HG02943 (cell line): ENCODE measurements around the gene ARHGEF40.

Source experiments
- ATAC-seq: cut with Tn5 transposase; IDR thresholded peaks from one replicate; pipeline ENCODE4 v1.9.1; 2021; ENCODE audit warnings: mild to moderate bottlenecking, low read depth, moderate library complexity; ENCODE audit not compliant: unreplicated experiment

ARHGEF40 gene

DNA sequence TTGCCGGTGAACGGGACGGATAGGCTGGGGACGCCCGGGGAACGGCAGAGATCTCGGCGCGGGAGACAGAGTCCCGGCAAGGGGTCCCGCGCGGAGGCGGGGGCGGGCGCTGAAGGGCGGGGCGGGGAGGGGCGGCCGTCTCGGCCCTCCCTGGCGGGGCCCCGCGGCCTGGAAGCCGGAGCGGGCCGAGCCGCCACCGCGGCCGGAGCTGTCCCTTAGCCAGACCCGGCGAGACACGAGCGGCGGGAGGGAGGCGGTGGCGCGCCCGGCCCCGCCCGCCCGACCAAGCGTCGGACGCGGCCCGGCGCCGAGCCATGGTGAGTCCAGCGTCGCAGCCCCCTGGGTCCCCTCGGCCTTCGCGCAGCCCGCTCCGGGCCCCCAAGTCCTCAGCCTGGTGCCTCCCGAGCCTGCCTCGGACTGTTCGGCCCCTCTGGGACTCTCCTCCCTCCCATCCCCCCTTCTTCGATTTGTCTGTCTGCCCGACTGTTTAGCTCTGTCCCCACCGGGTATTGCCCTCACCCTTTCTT is at the start of gene ARHGEF40:
Gene ARHGEF40, plus strand, starts transcription at position 222 of the 527 bp plus-strand sequence. Its CDS starts 93 bp downstream, at position 315.
- no peak for ATAC-seq

- no peak for ATAC-seq
These were observed 49.0 kb upstream of the ARHGEF40 start for GRCh38 chr14:21020977-21021545.

GRCh38 chr14:21022686-21023085 is 47.4 kb upstream of the ARHGEF40 start:
- no peak for ATAC-seq

GRCh38 chr14:21023174-21023573 is 46.9 kb upstream of the ARHGEF40 start:
- no peak for ATAC-seq

DNA sequence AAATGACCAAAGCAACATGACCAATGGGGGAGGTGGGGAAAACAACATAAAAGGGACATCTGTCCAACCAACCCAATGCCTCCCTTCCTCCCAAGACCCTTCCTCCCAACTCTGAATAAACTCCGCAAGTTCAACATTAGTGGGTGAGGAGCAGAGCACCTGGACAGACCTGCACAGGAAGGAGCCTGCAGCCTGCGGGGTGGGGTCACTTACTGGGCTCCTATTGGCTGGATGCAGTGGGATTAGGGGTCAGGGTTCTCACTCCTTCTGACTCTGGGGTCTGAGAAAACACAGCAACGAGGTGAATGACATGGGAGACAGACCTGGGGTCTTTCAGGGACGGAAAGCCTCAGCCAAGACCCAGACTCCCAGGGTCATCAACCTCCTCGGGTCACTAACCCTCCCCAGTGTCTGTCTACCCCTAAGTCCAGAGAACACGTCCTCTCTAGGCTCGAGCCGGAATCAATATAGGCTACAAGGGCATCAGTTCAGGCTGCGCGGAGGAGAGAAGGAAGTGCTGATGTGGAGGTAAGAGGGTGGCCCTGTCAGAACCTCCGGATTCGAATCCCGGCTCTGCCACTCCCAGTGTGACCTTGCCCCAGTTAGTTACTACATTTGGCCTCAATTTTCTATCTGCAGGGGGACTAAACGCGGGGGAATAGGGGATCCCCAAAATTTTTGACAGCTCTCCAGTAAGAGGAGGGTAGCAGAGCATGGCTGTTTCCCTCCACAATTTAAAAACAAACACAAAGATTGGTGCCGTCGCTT is 46.1 kb upstream of the ARHGEF40 start:
- no peak for ATAC-seq

- no peak for ATAC-seq
These were observed 45.3 kb upstream of the ARHGEF40 start, which contains the start of gene NDRG2 for GRCh38 chr14:21024585-21025370. Gene NDRG2 (minus strand): TSS chr14:21025061. CDS start chr14:21023315, 1,746 bp downstream.

DNA sequence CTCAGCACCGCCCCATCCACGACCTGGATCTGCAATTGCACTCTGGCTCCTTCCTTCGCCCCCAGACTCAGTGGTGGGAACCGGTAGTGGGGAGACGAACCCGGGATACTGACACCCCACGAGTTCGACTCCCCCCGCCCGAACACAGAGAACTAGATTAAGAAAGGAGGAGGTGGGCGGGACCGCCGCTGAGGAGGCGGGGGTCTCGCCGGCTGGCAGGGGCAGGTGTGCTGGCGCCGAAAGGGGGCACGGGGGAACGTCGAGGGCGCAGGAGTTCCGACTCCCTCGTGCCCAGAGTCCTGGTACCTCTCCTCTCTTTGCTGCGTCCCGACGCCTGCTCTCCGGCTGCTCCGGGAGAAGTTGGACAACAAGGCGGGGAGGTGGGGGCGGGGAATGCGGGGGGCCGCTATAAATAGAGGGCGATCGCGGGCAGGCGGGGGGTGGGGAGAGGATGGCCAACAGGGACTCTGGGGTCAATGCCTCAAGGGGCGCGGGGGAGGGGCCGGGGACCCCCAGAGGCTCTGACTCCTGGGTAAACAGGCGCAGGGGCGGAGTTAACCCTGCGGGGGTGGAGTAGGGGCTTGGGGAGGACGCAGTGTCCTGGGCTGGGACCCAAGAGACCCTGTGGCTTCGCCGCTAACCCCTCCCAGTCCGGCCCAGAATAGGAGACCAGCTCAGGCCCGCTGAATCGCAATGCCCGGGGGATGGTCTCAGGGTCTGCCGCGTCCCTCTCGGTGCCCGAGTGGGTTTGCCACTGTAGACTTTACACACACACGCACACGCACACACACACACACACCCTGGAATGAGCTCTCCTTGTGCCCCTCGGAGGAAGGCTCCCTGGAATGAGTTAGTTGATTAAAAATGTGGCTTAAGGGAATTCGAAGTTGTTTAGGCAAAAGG is 44.5 kb upstream of the ARHGEF40 start:
- ATAC-seq: no peak

DNA sequence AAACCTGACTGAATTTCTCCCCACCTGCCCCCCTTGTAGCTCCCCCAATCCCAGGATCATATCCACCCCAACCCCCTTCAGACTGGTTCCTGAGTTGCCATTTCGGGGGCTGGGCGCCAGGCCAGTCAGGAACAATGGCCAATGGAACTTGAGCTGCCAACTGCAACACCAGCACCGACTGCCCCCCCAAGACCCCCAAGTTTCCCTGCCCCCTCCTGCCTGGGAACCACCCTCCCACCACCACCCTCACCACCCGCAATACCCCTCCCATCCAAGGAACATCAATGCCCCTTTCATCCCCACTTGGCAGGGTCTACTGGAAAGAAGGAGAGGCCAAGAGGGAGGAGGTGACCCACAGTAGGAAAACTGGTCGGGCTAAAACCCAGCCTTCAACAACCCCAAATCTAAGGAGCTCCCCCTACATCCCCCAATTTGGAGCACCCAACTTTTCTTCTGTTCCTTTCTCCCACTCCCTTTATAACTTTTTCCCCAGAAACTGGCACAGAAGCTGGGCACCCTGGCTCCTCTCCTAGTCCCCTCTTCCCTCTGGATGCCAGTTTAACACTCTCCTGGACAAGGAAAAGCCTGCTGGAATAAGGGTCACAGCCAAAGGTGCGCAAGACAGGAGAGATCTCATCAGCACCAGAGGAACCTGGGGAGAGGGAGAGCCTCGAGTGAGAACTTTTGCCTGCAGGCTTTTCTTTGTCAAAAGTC is 43.7 kb upstream of the ARHGEF40 start:
- no peak for ATAC-seq

DNA sequence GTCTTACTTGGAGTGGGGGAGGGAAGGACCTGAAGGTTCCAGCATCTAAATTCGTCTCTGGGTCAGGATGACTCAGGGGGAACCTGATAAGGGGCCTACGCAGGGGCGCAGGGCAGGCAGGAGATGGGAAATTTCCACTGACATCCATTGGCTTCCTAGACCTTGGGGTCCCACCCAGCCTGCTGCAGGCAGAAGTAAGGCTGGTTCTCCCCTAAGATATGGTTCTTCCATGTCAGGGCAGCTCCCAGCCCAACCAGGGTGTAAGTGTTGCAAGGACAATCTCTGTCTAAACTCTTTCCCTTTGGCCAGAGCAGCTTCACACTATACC is 43.2 kb upstream of the ARHGEF40 start:
- ATAC-seq: no peak

- ATAC-seq: no peak
These were observed 40.2 kb upstream of the ARHGEF40 start, which contains the start of gene TPPP2 for GRCh38 chr14:21029917-21030316. Gene TPPP2 (plus strand): TSS chr14:21030217. CDS start chr14:21030582, 365 bp downstream.

DNA sequence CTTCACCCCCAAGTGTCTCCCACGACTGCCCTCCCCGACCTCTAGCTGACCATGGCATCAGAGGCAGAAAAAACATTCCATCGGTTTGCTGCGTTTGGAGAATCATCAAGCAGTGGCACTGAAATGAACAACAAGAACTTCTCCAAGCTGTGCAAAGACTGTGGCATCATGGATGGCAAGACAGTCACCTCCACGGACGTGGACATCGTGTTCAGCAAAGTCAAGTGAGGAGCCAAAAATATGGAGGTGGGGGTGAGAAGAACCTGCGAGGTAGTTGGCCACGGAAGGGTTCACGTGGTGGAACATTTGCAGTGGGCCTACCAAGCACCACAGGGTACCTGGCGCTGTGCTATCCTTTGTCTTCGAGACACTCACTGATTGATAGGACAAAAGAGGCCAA is 39.6 kb upstream of the ARHGEF40 start:
- no peak for ATAC-seq

- ATAC-seq: no peak
These were observed 37.6 kb upstream of the ARHGEF40 start for GRCh38 chr14:21032326-21033132.

DNA sequence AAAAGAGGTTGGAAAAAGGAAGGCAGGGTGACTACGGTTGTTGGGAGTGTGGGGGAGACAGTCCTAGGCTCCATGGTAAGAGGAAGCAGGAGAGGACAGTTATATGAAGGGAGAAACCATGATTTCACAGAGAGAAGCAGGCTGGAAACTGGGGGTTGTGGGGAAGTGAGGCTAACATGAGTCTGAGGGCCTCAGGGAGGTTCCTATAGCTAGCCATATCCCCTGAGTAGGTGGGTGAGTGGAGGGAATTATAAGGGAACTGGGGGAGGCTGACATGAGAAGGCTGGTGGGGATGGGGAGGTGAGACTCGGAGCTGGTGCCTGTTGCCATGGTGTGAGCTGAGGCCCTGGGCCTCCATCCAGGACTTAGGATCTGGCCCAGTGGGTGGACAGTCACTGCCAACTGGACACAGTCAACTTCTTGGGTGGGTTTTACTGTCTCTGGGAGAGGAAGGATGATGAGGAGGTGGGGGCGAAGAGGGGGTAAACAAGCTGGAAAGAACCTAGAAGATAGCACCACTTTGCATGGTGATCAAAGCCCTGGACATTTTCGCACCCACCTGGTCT is 36.9 kb upstream of the ARHGEF40 start:
- ATAC-seq: no peak

DNA sequence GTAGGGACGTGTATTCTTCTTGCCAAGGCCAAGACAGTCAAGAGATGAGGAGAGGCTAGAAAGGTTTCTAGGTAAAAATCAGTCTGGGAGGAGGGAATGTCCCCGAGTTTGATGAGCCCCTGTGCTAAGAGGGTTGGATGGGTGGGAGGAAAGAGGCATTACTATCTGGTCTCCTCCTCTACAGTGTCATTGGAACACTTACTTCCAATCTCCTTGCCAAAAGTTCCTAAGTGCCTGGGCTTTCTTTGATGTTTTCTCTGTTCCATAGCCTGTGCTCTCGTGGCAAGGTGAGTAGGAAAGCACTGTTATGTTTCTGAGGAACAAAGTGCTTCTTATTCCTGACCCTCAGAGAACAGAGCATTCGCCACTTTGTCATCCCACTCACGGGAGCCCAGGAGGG is 35.4 kb upstream of the ARHGEF40 start, which contains the start of gene RNASE13:
Gene RNASE13, minus strand, starts transcription at position 101 of the 400 bp plus-strand sequence. CDS start 519 bp downstream, outside the sequence.
- no peak for ATAC-seq

DNA sequence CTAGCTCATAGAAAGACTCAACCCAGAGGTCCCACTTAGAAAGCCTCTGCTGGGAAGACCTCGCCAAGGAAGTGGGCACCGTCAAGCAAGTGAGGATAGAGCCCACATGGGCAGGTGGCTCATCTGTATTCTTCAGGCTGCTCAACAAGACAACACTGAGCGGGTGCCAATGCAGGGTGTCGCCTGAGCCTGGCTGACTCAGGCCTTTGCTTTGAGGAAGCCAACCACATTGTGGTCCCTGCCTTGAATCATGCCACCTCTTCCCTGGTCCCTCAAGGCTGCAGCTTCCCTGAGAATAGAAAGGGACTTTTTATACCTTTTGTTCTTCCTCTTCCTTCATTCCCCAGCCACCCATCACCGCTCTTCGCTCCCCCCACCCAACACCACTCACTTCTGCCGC is 33.4 kb upstream of the ARHGEF40 start:
- ATAC-seq: no peak

- no peak for ATAC-seq
These were observed 32.9 kb upstream of the ARHGEF40 start for GRCh38 chr14:21037156-21037555.

DNA sequence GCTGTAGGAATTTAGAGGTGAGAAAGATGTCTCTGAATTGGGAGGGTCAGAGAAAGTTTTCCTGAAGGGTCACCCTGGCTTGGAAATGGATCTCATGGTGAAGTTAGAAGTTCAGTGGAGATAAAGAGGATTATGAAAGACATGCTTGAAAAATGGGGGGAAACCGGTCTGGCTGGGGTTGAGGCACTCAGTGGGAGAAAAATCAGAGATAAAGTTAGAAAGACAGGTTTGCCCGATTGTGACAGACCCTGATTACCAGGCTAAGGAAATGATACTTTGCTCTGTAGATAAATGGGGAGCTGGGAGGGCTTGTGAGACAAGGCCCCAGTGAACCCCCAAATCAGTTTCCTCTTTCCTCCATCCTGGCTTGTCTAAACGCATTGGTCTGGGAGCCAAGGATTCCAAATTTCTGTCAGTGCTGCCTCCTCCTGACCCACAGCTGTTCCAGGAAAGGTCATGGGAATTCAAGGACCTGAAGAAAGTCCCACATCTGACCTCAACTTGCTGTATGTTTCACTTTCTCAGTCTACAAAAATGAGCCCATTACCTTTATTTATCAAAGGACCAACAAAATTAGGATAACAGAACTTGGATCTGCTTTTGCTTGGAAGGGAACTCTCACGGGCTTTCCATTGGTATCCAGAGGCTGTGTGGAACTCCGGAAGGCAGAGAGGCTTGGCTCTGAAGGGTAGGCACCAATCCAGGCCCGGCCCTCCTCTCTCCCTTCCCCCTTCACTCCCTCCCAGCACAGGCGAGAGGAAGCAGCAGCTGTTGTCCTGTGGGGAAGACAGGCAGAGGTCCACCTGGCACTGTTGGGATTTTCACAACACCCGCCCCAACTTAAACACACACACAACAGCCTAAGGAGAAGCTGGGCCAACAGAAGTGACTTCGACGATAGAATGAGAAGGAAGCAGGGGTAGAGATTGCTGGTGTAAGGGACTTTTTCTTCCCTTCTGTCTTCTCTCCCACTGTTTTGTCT is 31.4 kb upstream of the ARHGEF40 start:
- no peak for ATAC-seq
